ENCODE results near the gene DIO3.
"Not testable (repeated sequence)": the region's sequence is repeated elsewhere in the genome, so short reads cannot be mapped to it uniquely, and the experiment has no call there.

The DIO3 gene

DNA sequence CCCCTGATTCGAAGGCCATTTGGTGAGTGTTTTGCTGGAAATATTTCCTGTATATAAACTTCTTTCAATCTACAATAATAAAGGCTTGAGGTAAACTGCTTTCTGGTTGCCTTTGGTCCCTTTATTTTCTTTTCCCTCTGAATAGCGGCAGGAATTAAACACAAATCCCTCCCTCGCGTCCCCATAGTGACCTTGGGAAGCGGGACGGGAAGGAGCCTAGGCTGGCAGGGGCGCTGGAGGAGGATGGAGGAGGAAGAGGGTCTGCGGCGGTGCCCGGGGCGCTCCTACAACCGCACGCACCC, 2.0 kb downstream of the DIO3 start:
- no peak for DNase-seq (ENCODE audit: low read depth)
- TF ChIP-seq, protein P1, sequence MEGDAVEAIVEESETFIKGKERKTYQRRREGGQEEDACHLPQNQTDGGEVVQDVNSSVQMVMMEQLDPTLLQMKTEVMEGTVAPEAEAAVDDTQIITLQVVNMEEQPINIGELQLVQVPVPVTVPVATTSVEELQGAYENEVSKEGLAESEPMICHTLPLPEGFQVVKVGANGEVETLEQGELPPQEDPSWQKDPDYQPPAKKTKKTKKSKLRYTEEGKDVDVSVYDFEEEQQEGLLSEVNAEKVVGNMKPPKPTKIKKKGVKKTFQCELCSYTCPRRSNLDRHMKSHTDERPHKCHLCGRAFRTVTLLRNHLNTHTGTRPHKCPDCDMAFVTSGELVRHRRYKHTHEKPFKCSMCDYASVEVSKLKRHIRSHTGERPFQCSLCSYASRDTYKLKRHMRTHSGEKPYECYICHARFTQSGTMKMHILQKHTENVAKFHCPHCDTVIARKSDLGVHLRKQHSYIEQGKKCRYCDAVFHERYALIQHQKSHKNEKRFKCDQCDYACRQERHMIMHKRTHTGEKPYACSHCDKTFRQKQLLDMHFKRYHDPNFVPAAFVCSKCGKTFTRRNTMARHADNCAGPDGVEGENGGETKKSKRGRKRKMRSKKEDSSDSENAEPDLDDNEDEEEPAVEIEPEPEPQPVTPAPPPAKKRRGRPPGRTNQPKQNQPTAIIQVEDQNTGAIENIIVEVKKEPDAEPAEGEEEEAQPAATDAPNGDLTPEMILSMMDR (IDR thresholded peaks at IDR 0.05; ENCODE audit: insufficient read depth, low read depth, low read length, missing control alignments): no peak
- H3K4me3 ChIP-seq (ENCODE audit: low read depth, low read length): no peak overlapping the region

DNA sequence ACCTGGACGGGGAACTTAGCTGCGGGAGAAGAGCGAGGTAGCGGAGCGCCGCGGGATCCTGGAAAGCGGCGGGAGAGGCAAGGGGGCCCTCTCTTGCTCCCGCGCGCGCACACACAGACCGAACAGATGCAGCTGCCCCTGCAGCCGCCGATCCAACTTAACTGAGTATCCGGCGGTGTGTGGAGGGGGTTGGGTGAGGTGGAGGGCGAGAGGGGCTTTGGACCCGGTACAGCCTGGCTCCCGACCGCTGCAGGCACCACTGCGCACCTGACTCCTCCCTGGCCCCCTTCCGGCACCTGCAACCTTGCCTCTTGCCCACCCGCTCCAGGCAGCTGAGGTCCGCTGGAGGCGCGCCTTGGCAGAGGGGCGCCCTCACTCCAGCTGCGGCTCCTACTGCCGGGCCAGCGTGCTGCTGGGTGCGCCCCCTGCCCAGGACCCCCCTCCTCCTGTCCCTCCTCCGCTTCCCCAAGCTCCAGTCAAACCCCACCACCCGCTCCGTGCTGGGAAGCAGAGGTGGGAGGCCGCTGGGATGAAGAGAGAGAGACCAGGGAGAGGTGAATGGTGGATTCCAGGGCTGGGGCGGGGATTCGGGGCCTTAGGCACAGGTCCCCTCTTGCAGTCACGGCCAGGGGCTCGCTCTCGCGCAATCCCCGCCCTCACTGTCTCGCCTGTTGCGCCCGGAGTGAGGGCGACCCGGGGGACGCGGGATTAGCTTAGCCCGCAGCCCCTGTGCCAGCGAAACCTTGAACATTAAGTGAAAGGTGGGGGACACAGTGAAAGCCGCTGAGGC, 2.6 kb downstream of the DIO3 start:
- no peak for DNase-seq (ENCODE audit: low read depth)
- no peak overlapping the region for H3K4me3 ChIP-seq (ENCODE audit: low read depth, low read length)
- TF ChIP-seq, protein P1 (IDR thresholded peaks at IDR 0.05; ENCODE audit: insufficient read depth, low read depth, low read length, missing control alignments): no peak

DNA sequence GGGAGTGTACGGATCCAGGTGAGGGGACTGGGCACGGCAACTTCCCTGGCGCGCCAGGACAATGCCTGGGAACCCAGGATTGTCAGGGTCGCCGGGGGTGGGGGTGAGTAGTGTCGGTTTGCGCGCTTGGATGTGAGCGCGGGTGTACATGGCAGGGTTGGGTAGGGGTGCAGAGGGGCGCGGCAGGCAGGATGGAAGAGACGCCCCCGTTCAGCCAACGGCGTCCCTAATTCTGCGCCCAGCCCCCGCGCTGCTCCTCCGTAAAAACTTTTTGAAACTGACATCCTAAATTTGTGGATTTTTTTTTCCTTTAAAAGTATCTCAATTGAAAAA, 3.1 kb downstream of the DIO3 start:
- DNase-seq (ENCODE audit: low read depth): no peak
- no peak overlapping the region for H3K4me3 ChIP-seq (ENCODE audit: low read depth, low read length)
- TF ChIP-seq, protein P1 (IDR thresholded peaks at IDR 0.05; ENCODE audit: insufficient read depth, low read depth, low read length, missing control alignments): no peak

DNA sequence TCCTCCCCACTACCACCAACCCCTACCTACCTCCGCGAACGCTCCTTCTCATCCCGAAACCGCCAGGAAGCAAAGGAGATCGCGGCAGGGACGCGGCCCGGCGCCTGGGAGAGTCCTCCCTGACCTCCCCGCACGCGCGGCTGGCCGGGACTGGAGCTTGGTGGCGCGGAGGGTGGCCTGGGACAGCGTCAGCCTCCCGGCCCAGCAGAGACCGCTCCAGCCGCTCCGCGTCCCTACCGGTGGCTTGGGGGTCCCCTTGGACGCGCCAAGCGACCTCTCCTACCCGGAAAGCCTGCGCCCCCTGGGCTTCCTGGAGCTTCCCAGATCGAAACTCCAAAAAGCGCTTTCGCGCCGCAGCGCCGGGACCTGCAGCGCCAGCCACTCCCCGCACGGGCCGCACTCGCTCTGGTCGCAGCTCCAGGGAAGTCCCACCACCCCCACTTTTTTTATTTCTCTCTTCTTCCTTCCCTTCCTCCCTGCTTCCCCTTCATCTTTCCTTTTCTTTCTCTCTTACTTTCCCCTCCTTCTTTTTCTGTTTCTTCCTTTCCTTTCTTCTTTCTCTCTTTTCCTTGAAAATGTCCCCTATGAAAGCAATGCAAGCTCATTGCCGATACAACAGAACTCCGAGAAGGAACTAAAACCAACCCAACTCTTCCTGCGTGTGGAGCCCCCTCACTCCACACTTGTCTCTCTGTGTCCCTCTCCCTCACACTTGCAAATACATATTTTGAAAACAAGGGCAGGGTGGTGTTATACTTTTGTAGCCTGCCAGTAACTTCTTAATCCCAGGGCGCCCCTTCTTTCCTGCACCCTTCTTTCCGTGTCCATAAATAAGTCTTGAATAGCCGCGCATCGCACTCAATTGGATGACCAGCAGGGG, 3.8 kb downstream of the DIO3 start:
- no peak for DNase-seq (ENCODE audit: low read depth)
- TF ChIP-seq, protein P1 (IDR thresholded peaks at IDR 0.05; ENCODE audit: insufficient read depth, low read depth, low read length, missing control alignments): no peak
- H3K4me3 ChIP-seq (ENCODE audit: low read depth, low read length): no peak overlapping the region

DNA sequence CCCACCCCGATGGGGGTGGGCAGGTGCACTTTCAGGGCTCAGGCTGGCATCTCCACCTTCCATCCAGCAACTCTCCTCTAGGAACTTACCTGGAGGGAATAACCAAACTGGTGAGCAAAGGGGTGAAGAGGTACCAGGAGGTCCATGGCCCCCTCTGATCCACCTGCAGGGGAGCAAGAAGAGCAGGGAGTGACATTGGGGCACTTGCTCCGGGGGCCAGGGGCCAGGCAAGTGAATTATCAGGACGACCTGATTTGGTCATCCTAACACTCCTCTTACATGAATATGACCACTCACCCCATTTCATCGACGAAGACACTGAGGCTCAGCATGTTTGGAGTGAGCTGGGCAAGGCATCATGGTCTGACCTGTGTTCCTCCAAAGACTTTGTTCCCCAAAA, 6.0 kb downstream of the DIO3 start:
- TF ChIP-seq, protein P1 (IDR thresholded peaks at IDR 0.05; ENCODE audit: insufficient read depth, low read depth, low read length, missing control alignments): no peak
- DNase-seq (ENCODE audit: low read depth): no peak
- no peak overlapping the region for H3K4me3 ChIP-seq (ENCODE audit: low read depth, low read length)

DNA sequence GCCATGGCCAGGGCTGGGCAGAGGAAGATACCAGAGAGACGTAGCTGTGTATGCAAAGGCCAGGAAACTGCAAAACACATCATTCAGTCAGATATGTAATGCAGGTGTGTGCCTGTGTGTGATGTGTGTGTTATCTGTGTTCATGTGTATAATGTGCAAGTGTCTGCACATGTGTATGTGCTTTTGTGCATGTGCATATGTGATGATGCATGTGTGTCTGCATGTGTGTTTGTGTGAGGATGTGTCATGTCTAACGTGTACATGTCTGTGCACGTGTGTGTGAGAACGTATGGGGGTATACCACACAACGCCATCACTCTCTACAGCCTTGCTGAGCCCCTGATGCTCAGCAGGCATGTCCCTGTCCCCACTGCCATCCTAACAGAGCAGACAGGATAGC, 9.7 kb downstream of the DIO3 start:
- no peak for DNase-seq (ENCODE audit: low read depth)
- TF ChIP-seq, protein P1 (IDR thresholded peaks at IDR 0.05; ENCODE audit: insufficient read depth, low read depth, low read length, missing control alignments): no peak
- H3K4me3 ChIP-seq (ENCODE audit: low read depth, low read length): no peak overlapping the region

DNA sequence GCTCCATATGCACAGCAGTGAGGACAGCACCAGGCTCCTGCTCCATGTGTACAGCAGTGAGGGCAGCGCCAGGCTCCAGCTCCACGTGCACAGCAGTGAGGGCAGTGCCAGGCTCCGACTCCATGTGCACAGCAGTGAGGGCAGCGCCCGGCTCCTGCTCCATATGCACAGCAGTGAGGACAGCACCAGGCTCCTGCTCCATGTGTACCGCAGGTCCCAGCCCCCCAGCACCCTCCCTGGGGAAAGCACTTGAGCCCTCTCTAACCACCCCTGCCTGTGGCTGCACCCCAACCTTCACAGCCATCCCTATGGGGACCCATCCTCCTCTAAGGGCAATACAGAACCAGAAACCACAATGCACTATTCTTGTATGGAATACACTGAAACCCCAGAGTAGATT, 11.2 kb downstream of the DIO3 start:
- H3K4me3 ChIP-seq (ENCODE audit: low read depth, low read length); DNase-seq (ENCODE audit: low read depth): not testable (repeated sequence)
